GM18868 (cell line): ENCODE results near the gene TFAP2D.

Experiments
- ATAC-seq: cut with Tn5 transposase; IDR thresholded peaks from one replicate; pipeline ENCODE4 v1.9.1; 2021; ENCODE audit warnings: mild to moderate bottlenecking, moderate library complexity; ENCODE audit not compliant: unreplicated experiment

TFAP2D gene

DNA sequence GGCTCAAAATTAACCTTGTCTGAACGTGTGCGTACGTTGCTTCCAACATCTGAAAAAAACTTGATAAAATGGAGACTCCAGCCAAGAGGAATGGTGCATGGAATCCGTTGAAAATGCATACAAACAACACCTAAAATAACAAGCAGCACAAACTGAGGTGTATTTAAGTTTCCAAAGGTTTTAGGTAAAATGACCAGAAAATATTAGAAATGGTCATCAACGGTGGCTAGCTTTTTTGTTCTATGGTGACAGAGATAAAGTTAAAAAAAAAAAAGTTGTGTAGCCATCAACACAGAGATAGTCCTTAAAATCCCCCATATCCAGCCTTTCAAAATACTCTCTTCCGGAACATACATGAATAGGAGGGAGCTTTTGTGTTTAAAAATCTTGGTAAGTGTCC, 104.7 kb downstream of the TFAP2D start:
- no peak for ATAC-seq

DNA sequence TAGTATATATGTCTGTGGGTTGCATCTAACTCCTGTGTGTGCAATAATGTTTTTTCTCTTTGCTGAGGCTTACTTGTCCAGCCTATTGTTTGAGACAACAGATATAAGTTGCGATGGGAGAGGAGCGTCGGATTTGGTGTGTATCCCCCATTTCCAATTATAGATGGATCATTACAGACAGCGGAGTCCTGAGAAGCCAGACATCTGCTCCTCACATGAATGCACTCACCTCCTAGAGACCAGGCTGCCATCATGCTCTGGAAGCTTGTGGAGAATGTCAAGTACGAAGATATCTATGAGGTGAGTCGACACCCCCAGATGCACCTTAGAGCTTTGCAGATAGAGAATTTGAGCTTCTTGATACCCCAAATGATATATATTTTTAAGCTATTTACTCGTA, 105.3 kb downstream of the TFAP2D start, which contains the start of gene TFAP2B:
TFAP2B (plus strand) TSS at position 199 of the 400 bp plus-strand sequence; CDS start at position 220, 21 bp downstream.
- no peak for ATAC-seq

DNA sequence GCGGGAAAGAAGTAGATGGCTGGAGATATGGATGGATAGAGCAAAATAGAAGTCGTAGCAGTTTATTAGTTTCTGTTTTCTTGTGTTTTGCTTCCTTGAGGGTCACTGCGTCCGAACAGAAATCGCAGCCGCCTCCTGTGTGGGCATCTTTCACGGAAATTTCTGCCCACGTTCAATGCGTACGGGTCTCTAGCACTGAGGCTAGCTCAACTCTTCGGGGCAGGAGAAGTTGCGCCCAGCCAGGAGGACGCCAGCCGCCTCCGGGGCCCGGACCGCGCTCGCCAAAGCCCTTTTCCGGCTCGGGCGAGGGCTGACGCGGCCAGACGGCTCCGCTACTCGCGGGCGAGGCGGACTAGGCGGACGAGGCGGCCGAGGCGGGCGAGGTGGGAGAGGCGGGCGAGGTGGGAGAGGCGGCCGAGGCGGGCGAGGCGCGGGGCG, 106.2 kb downstream of the TFAP2D start:
- ATAC-seq = no peak

DNA sequence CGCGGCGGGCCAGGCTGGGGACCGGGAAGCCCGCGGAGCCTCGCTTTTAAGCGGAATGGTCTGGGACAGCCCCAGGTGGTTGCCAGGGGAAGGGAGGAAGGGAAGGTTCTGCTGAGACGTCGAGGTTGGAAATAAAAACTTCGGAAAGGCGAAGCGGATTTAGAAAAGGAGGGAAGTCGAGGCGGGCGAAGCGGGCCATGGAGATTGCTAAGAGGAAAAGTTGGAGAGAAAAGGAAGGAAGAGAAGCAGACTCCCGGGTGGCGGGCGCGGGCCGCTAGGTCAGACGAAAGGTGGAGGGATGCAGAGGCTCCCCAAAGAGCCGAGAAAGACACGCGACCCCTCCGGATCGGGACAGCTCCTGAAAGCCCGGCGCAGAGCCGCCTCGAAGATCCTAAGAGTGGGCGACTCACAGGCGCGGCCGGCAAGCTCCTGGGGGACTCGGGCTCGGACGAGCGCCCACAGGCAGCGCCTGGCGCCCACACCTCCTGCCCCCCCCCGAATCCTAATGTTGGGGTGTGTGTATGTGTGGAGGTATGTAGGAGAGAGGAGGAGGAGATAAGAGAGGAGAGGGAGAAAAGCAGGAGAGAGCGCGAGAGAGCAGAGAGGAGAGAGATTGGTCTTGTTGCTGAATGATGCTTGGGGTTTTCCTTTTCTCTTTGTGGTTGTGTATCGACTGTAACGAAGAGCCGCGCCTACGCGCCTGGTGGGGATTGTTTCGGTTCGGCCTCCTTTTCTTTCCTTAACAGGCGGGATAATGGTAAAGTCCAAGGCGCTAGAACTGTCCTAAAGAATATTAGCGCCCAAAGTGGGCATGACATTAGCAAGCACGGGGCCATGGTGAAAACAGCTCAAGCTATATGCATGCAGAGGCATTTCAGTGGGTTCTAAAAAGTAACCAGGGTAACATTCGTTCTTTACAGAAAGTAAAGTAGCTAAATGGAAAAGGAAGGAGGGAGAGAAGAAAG, 106.9 kb downstream of the TFAP2D start:
- no peak for ATAC-seq

DNA sequence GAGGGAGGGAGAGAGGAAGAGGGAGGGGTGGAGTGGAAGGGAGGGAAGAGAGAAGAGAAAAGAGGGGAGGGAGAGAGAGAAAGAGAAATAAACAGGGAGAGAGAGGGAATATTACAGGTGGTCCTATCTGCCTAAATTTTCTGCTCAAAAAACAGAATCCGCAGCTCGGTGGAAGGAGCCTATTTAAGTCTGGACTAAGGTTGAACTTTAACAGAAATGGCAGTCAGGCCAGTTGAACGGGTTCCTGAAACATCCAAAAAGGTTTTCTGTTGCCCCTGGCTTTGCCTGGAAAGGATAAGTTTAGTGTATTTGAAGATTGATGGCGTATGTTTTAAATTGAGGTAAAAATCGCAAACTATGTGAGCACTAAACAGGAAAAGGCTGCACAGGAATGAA, 107.5 kb downstream of the TFAP2D start:
- no peak for ATAC-seq

DNA sequence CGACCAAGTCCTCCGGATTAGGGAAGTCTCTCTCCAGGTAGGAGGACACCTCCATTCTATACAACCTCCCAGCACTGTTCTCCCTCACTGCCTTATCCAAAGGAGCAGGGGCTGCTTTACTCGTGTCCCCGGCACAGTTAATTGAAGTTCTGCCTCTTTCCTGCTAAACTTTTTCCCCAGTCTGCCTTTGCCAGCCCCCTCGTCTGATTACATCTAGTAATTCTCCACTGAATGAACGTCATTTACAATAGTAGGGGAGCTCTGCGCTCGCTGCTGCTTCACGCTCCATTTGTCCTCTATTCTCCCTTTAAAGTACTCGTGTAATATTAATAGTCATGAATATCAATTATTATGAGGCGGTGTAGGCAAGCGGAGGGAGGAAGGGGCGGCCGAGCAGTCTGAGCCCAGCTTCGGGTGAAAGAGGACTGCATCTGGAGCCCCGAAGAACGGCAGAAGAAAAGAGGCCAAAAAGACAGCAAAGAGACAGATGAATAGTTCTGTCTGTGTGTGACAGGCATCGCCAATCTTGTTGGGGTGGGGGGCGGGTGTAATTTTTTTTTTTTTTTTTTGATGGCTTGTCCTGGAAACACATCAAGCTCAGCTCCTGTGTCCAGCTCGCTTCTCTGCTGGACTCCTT, 108.2 kb downstream of the TFAP2D start:
- ATAC-seq = no peak

DNA sequence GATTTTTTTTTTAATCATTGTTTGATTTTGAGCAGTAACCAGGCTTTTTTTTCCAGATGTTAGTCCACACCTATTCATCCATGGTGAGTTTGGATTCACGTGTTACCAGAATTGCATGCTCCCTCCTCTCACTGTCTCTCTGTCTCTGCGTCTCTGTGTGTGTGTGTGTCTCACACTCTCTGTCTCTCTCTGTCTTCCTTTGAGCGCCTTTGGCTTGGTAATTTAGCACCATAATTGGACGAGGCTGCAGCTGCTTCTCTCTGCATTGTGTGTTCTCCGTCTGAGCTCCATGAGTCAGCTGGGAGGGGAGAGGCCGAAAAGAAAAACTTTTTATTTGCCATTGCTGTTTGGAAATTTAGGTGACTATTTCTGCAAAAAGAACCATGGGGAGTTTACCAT, 108.8 kb downstream of the TFAP2D start:
- ATAC-seq = no peak
